ENCODE data around the gene PROKR2.

The PROKR2 gene

DNA sequence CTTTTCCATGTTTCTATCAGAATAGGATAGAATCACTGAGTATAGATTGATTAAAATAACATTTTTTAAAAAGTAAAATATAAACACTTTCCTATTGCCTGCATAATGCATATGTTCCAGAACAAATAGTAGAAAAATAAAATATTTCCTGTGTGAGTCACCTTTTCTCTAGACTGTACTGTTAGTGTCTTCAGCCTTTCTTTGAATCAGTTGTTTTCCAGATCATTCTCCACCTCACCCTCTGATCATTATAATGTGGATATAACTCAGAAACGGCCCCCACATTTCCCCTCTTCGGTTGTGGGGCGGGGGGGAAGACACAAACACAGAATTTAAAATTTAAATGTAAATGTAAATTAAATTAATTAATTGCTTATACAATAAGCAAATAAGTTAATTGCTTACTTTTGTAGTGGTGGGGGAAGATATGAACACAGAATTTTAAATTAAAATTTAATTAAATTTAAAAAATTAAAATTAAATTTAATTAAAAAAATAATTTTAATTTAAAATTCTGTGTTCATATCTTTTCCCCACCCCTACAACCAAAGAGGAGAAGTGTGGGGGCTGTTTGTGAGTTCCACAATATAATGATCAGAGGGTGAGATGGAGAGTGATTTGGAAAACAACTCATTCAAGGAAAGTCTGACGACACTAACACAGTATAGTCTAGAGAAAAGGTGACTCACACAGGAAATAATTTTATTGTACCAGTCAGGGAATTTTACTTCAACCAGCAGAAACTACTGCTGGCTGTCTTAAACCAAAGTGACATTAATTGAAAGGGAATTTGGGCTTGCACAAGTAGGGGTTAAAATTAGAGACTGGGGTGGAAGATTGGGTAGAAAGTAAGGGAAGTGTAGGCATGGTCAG is 37.1 kb upstream of the PROKR2 start:
- H3K18ac ChIP-seq (ENCODE audit: low read depth in 1 of 2, low read length in 2 of 2): no peak overlapping the region
- no peak overlapping the region for H2BK5ac ChIP-seq (ENCODE audit: low read depth, low read length, poor library complexity, severe bottlenecking)
- no peak overlapping the region for H2BK15ac ChIP-seq (ENCODE audit: low read depth, poor library complexity, severe bottlenecking)
- no peak overlapping the region for H3K4me2 ChIP-seq (ENCODE audit: low read length, poor library complexity, severe bottlenecking)
- H3K14ac ChIP-seq (ENCODE audit: low read length in 2 of 2): no peak overlapping the region
- peak; percentile 76 for DNase-seq
- H3K36me3 ChIP-seq (ENCODE audit: control insufficient read depth in 1 of 2, insufficient read depth in 2 of 2, low read depth in 1 of 2, low read length in 2 of 2): no peaks in the 10 kb centered on the region
- no peaks in the 10 kb centered on the region for H3K4me1 ChIP-seq (ENCODE audit: control insufficient read depth, insufficient read depth, low read depth, low read length)
- H4K91ac ChIP-seq (ENCODE audit: low read length): no peak overlapping the region
- no peak overlapping the region for H4K8ac ChIP-seq (ENCODE audit: low read length)
- no peak overlapping the region for H2BK120ac ChIP-seq (ENCODE audit: low read depth, low read length)
- H2AK5ac ChIP-seq (ENCODE audit: low read length, severe bottlenecking): no peak overlapping the region
- no peak overlapping the region for H3K27ac ChIP-seq (ENCODE audit: low read length, poor library complexity, severe bottlenecking)
- H3K79me1 ChIP-seq (replicated peaks; ENCODE audit: low read length, poor library complexity, severe bottlenecking): no peaks in the 10 kb centered on the region
- no peak overlapping the region for H2AFZ ChIP-seq (ENCODE audit: low read depth, low read length)
- no CpG with 5 or more reads among the region's 4 CpGs for WGBS
- H3K9ac ChIP-seq (ENCODE audit: low read length): no peak overlapping the region
- H3K23ac ChIP-seq (ENCODE audit: low read length in 2 of 2): no peak overlapping the region
- no peak overlapping the region for H3K4ac ChIP-seq (ENCODE audit: low read depth in 1 of 2, low read length in 2 of 2)
- no peaks in the 10 kb centered on the region for H3K9me3 ChIP-seq (ENCODE audit: control insufficient read depth, low read length)
- no peaks in the 10 kb centered on the region for H3K27me3 ChIP-seq (ENCODE audit: control insufficient read depth in 1 of 2, insufficient read depth in 1 of 2, low read length in 2 of 2)
- no peak overlapping the region for H2BK12ac ChIP-seq (ENCODE audit: low read length in 2 of 2)
- no peak overlapping the region for H3K4me3 ChIP-seq (ENCODE audit: insufficient read depth in 1 of 2, low read depth in 1 of 2, low read length in 2 of 2)

DNA sequence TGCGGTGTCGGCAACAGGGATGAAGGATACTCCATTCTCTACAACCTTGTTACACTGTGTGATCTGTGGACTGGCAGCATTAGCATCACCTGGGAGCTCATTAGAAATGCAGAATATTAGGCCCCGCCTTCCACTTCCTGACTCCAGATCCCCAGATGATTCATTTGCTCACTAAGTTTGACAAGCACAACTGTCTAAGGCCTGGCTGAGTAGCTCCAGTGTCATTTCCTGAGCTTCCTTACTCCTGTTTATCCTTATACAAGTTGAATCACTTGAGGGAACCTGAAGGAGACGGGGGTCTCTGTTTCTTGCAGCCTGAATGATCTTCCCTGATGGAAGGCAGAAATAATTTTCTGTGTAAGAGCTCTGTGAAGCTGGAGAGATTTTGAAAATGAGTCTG is 32.7 kb upstream of the PROKR2 start:
- Histone ChIP-seq H3K4me1 (ENCODE audit: control insufficient read depth, insufficient read depth, low read depth, low read length) (no peaks in the 10 kb centered on the region), H3K18ac (ENCODE audit: low read depth in 1 of 2, low read length in 2 of 2) (no peak overlapping the region), H3K9ac (ENCODE audit: low read length) (no peak overlapping the region), H3K27ac (ENCODE audit: low read length, poor library complexity, severe bottlenecking) (no peak overlapping the region), H2AFZ (ENCODE audit: low read depth, low read length) (no peak overlapping the region), H2BK120ac (ENCODE audit: low read depth, low read length) (no peak overlapping the region), H3K14ac (ENCODE audit: low read length in 2 of 2) (no peak overlapping the region), H3K36me3 (ENCODE audit: control insufficient read depth in 1 of 2, insufficient read depth in 2 of 2, low read depth in 1 of 2, low read length in 2 of 2) (no peaks in the 10 kb centered on the region), H2BK12ac (ENCODE audit: low read length in 2 of 2) (no peak overlapping the region), H3K27me3 (ENCODE audit: control insufficient read depth in 1 of 2, insufficient read depth in 1 of 2, low read length in 2 of 2) (no peaks in the 10 kb centered on the region), H3K4ac (ENCODE audit: low read depth in 1 of 2, low read length in 2 of 2) (no peak overlapping the region), H3K23ac (ENCODE audit: low read length in 2 of 2) (no peak overlapping the region), H4K91ac (ENCODE audit: low read length) (no peak overlapping the region), H3K79me1 (replicated peaks; ENCODE audit: low read length, poor library complexity, severe bottlenecking) (no peaks in the 10 kb centered on the region), H2AK5ac (ENCODE audit: low read length, severe bottlenecking) (no peak overlapping the region), H2BK5ac (ENCODE audit: low read depth, low read length, poor library complexity, severe bottlenecking) (no peak overlapping the region), H4K8ac (ENCODE audit: low read length) (no peak overlapping the region), H3K4me2 (ENCODE audit: low read length, poor library complexity, severe bottlenecking) (no peak overlapping the region), H2BK15ac (ENCODE audit: low read depth, poor library complexity, severe bottlenecking) (no peak overlapping the region), H3K4me3 (ENCODE audit: insufficient read depth in 1 of 2, low read depth in 1 of 2, low read length in 2 of 2) (no peak overlapping the region), H3K9me3 (ENCODE audit: control insufficient read depth, low read length) (no peaks in the 10 kb centered on the region)
- DNase-seq: no peak
- 75% methylated on average over 4 of the region's 4 CpGs for WGBS

DNA sequence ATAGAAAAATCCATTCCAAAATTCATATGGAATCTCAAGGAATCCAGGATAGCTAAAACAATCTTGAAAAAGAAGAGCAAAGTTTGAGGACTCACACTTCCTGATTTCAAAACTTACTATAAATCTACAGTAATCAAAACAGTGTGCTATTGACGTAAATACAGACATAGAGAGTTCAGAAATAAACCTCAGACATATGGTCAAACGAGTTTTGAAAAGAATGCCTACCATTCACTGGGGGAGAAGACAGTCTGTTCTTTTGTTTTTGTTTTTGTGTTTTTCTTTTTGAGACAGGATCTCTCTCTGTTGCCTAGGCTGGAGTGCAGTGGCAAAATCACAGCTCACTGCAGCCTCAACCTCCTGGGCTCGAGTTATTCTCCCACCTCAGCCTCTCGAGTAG is 25.3 kb upstream of the PROKR2 start:
- Histone ChIP-seq H2BK5ac (ENCODE audit: low read depth, low read length, poor library complexity, severe bottlenecking) (no peak overlapping the region), H3K4me1 (ENCODE audit: control insufficient read depth, insufficient read depth, low read depth, low read length) (no peaks in the 10 kb centered on the region), H3K23ac (ENCODE audit: low read length in 2 of 2) (no peak overlapping the region), H4K91ac (ENCODE audit: low read length) (no peak overlapping the region), H3K18ac (ENCODE audit: low read depth in 1 of 2, low read length in 2 of 2) (no peak overlapping the region), H2AK5ac (ENCODE audit: low read length, severe bottlenecking) (no peak overlapping the region), H2BK15ac (ENCODE audit: low read depth, poor library complexity, severe bottlenecking) (no peak overlapping the region), H2BK120ac (ENCODE audit: low read depth, low read length) (no peak overlapping the region), H4K8ac (ENCODE audit: low read length) (no peak overlapping the region), H3K4me2 (ENCODE audit: low read length, poor library complexity, severe bottlenecking) (no peak overlapping the region), H3K27ac (ENCODE audit: low read length, poor library complexity, severe bottlenecking) (no peak overlapping the region), H2AFZ (ENCODE audit: low read depth, low read length) (no peak overlapping the region), H3K36me3 (ENCODE audit: control insufficient read depth in 1 of 2, insufficient read depth in 2 of 2, low read depth in 1 of 2, low read length in 2 of 2) (no peaks in the 10 kb centered on the region), H3K27me3 (ENCODE audit: control insufficient read depth in 1 of 2, insufficient read depth in 1 of 2, low read length in 2 of 2) (no peaks in the 10 kb centered on the region), H3K4me3 (ENCODE audit: insufficient read depth in 1 of 2, low read depth in 1 of 2, low read length in 2 of 2) (no peak overlapping the region), H3K79me1 (replicated peaks; ENCODE audit: low read length, poor library complexity, severe bottlenecking) (no peaks in the 10 kb centered on the region), H3K9me3 (ENCODE audit: control insufficient read depth, low read length) (peaks cover 9% of the 10 kb centered on the region), H3K9ac (ENCODE audit: low read length) (no peak overlapping the region), H2BK12ac (ENCODE audit: low read length in 2 of 2) (no peak overlapping the region), H3K14ac (ENCODE audit: low read length in 2 of 2) (no peak overlapping the region), H3K4ac (ENCODE audit: low read depth in 1 of 2, low read length in 2 of 2) (no peak overlapping the region)
- peak; percentile 10 for DNase-seq
- 83% methylated on average over 2 of the region's 4 CpGs for WGBS

DNA sequence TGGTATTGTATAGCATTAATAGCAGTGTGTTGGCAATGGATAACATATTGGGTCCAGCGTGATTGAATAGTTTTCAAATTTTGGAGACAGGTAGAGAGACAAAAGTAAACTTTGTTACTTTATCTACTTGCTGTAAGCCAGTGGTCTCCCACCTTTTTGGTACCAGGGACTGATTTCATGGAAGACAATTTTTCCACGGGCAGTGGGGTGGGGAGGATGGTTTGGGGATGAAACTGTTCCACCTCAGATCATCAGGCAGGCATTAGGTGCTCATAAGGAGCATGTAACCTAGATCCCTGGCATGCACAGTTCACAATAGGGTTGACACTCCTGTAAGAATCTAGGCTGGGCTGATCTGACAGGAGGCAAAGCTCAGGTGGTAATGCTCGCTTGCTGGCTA is 14.6 kb upstream of the PROKR2 start:
- no peak overlapping the region for H4K8ac ChIP-seq (ENCODE audit: low read length)
- H2BK120ac ChIP-seq (ENCODE audit: low read depth, low read length): no peak overlapping the region
- no peak overlapping the region for H3K23ac ChIP-seq (ENCODE audit: low read length in 2 of 2)
- no peaks in the 10 kb centered on the region for H3K36me3 ChIP-seq (ENCODE audit: control insufficient read depth in 1 of 2, insufficient read depth in 2 of 2, low read depth in 1 of 2, low read length in 2 of 2)
- no peak overlapping the region for H3K27ac ChIP-seq (ENCODE audit: low read length, poor library complexity, severe bottlenecking)
- H3K9me3 ChIP-seq (ENCODE audit: control insufficient read depth, low read length): no peaks in the 10 kb centered on the region
- H2BK5ac ChIP-seq (ENCODE audit: low read depth, low read length, poor library complexity, severe bottlenecking): no peak overlapping the region
- H2BK15ac ChIP-seq (ENCODE audit: low read depth, poor library complexity, severe bottlenecking): no peak overlapping the region
- H3K79me1 ChIP-seq (replicated peaks; ENCODE audit: low read length, poor library complexity, severe bottlenecking): no peaks in the 10 kb centered on the region
- no peaks in the 10 kb centered on the region for H3K4me1 ChIP-seq (ENCODE audit: control insufficient read depth, insufficient read depth, low read depth, low read length)
- H3K4ac ChIP-seq (ENCODE audit: low read depth in 1 of 2, low read length in 2 of 2): no peak overlapping the region
- H3K4me2 ChIP-seq (ENCODE audit: low read length, poor library complexity, severe bottlenecking): no peak overlapping the region
- DNase-seq: no peak
- H4K91ac ChIP-seq (ENCODE audit: low read length): no peak overlapping the region
- H3K18ac ChIP-seq (ENCODE audit: low read depth in 1 of 2, low read length in 2 of 2): no peak overlapping the region
- H2AK5ac ChIP-seq (ENCODE audit: low read length, severe bottlenecking): no peak overlapping the region
- no peak overlapping the region for H3K14ac ChIP-seq (ENCODE audit: low read length in 2 of 2)
- WGBS: 65% methylated on average over 3 of the region's 3 CpGs
- no peak overlapping the region for H3K9ac ChIP-seq (ENCODE audit: low read length)
- peaks cover 0 to 9% of the 10 kb centered on the region in 2 experiments for H3K27me3 ChIP-seq (ENCODE audit: control insufficient read depth in 1 of 2, insufficient read depth in 1 of 2, low read length in 2 of 2)
- no peak overlapping the region for H2AFZ ChIP-seq (ENCODE audit: low read depth, low read length)
- H2BK12ac ChIP-seq (ENCODE audit: low read length in 2 of 2): no peak overlapping the region
- H3K4me3 ChIP-seq (ENCODE audit: insufficient read depth in 1 of 2, low read depth in 1 of 2, low read length in 2 of 2): no peak overlapping the region
